WTC11 (cell line): Measurements from ENCODE around the gene SIPA1L3. TPM values are rescaled to one million over a fixed set of nuclear protein-coding genes. Genes with fewer than 3 reads are reported as not detected.

Experiments
- ATAC-seq: fragments of 200-7000 bp; cut with Tn5 transposase; 2 replicates; pipeline ENCODE4 v1.10.0; 2021; ENCODE audit warnings: mild to moderate bottlenecking, moderate library complexity
- CTCF ChIA-PET: fragments of 300-600 bp; sonication (Branson Sonifier 250); formaldehyde crosslinking; loops from one replicate; lab custom pipeline; 2021; ENCODE audit warnings: antibody characterized with exemption; lab: Charles Lee
- POLR2A ChIA-PET: fragments of 350-600 bp; sonication (Branson Sonifier 250); formaldehyde crosslinking; loops from one replicate; lab custom pipeline; 2021; ENCODE audit warnings: antibody characterized with exemption; lab: Charles Lee
- DNase-seq: peaks from one replicate; pipeline ENCODE4 v3.0.0; 2021; ENCODE audit warnings: low spot score
- H3K27ac Mint-ChIP-seq: 2 replicates; pipeline ENCODE4 v1.8.0; 2021; ENCODE audit warnings: mixed read lengths
- H3K27me3 Mint-ChIP-seq: 2 replicates; pipeline ENCODE4 v1.8.0; 2021; ENCODE audit warnings: low read depth, mild to moderate bottlenecking, moderate library complexity, mixed read lengths
- H3K36me3 Mint-ChIP-seq: 2 replicates; pipeline ENCODE4 v1.8.0; 2021; ENCODE audit warnings: mixed read lengths
- H3K4me1 Mint-ChIP-seq: 2 replicates; pipeline ENCODE4 v1.8.0; 2022; ENCODE audit warnings: mixed read lengths
- H3K4me3 Mint-ChIP-seq: 2 replicates; pipeline ENCODE4 v1.8.0; 2021; ENCODE audit warnings: mild to moderate bottlenecking, moderate library complexity, mixed read lengths
- H3K9me3 Mint-ChIP-seq: 2 replicates; pipeline ENCODE4 v1.8.0; 2021; ENCODE audit warnings: mixed read lengths
- CDX4 ChIP-seq: fragments of 250-450 bp; sonication (Bioruptor Pico); IDR thresholded peaks from 2 replicates; pipeline ENCODE4 v1.9.0; 2021; ENCODE audit warnings: moderate library complexity, mild to moderate bottlenecking, inconsistent platforms, borderline replicate concordance
- E2F1 ChIP-seq: sonication (generic); formaldehyde crosslinking; IDR thresholded peaks from 2 replicates; pipeline ENCODE4 v1.8.0; 2022; ENCODE audit warnings: mild to moderate bottlenecking, missing genetic modification reagents
- E2F5 ChIP-seq: sonication (generic); formaldehyde crosslinking; IDR thresholded peaks from 2 replicates; pipeline ENCODE4 v1.8.1; 2022; ENCODE audit warnings: mild to moderate bottlenecking, moderate library complexity, missing genetic modification reagents
- EMX1 ChIP-seq: fragments of 250-450 bp; sonication (Bioruptor Pico); IDR thresholded peaks from 2 replicates; pipeline ENCODE4 v1.8.0; 2021; ENCODE audit warnings: mild to moderate bottlenecking
- ERG ChIP-seq: fragments of 250-450 bp; sonication (Bioruptor Pico); IDR thresholded peaks from 2 replicates; pipeline ENCODE4 v1.8.0; 2021; ENCODE audit warnings: mild to moderate bottlenecking
- FOXP4 ChIP-seq: sonication (generic); formaldehyde crosslinking; IDR thresholded peaks from 2 replicates; pipeline ENCODE4 v1.8.0; 2022; ENCODE audit warnings: mild to moderate bottlenecking, missing genetic modification reagents
- GABPB1 ChIP-seq: sonication (generic); formaldehyde crosslinking; IDR thresholded peaks from 2 replicates; pipeline ENCODE4 v1.8.1; 2023; ENCODE audit warnings: mild to moderate bottlenecking, missing genetic modification reagents
- GRHL2 ChIP-seq: fragments of 250-450 bp; sonication (Bioruptor Pico); IDR thresholded peaks from 2 replicates; pipeline ENCODE4 v1.8.0; 2022; ENCODE audit warnings: mild to moderate bottlenecking, moderate library complexity; ENCODE audit not compliant: insufficient replicate concordance, severe bottlenecking
- HMGXB4 ChIP-seq: sonication (generic); formaldehyde crosslinking; IDR thresholded peaks from 2 replicates; pipeline ENCODE4 v1.8.1; 2023; ENCODE audit warnings: mild to moderate bottlenecking, moderate library complexity, missing genetic modification reagents
- MYBL2 ChIP-seq: sonication (generic); formaldehyde crosslinking; IDR thresholded peaks from 2 replicates; pipeline ENCODE4 v1.8.1; 2023; ENCODE audit warnings: mild to moderate bottlenecking, moderate library complexity, missing genetic modification reagents
- PRRX2 ChIP-seq: fragments of 250-450 bp; sonication (Bioruptor Pico); IDR thresholded peaks from 2 replicates; pipeline ENCODE4 v1.8.0; 2021; ENCODE audit warnings: mild to moderate bottlenecking
- SMAD3 ChIP-seq: sonication (generic); formaldehyde crosslinking; IDR thresholded peaks from 2 replicates; pipeline ENCODE4 v1.8.0; 2022; ENCODE audit warnings: missing genetic modification reagents, mild to moderate bottlenecking, borderline replicate concordance
- SP1 ChIP-seq: sonication (generic); formaldehyde crosslinking; conservative IDR thresholded peaks from 2 replicates; pipeline ENCODE4 v1.8.1; 2022; ENCODE audit warnings: missing genetic modification reagents
- TCF7 ChIP-seq: sonication (generic); formaldehyde crosslinking; IDR thresholded peaks from 2 replicates; pipeline ENCODE4 v1.8.0; 2022; ENCODE audit warnings: mild to moderate bottlenecking, low read depth, missing genetic modification reagents, moderate library complexity
- USF1 ChIP-seq: sonication (generic); formaldehyde crosslinking; IDR thresholded peaks from 2 replicates; pipeline ENCODE4 v1.8.0; 2022; ENCODE audit warnings: mild to moderate bottlenecking, missing genetic modification reagents
- ZNF232 ChIP-seq: sonication (generic); formaldehyde crosslinking; IDR thresholded peaks from 2 replicates; pipeline ENCODE4 v1.8.0; 2022; ENCODE audit warnings: mild to moderate bottlenecking, missing genetic modification reagents
- ZNF416 ChIP-seq: fragments of 250-450 bp; sonication (Bioruptor Pico); IDR thresholded peaks from 2 replicates; pipeline ENCODE4 v1.9.0; 2021; ENCODE audit warnings: mild to moderate bottlenecking, inconsistent platforms
- ZNF425 ChIP-seq: fragments of 250-450 bp; sonication (Bioruptor Pico); conservative IDR thresholded peaks from 2 replicates; pipeline ENCODE4 v1.9.0; 2021; ENCODE audit warnings: mild to moderate bottlenecking
- ZNF671 ChIP-seq: fragments of 250-450 bp; sonication (Bioruptor Pico); IDR thresholded peaks from 2 replicates; pipeline ENCODE4 v1.8.0; 2021; ENCODE audit warnings: mild to moderate bottlenecking
- total RNA-seq: library from RNA; stranded (reverse); gene quantifications from 3 replicates; pipeline ENCODE4 v1.2.3, GENCODE V29; 2021

SIPA1L3 gene
- total RNA-seq, 1 experiment from 2014 or later = 41.5 TPM

GRCh38 chr19:37869766-37870340 lies 37.2 kb upstream of the SIPA1L3 start:
- CTCF ChIA-PET = no interaction called here
- Mint-ChIP-seq H3K4me3 (no peak overlapping the region), H3K4me1 (peaks cover 26% of the 10 kb centered on the region), H3K27me3 (peaks cover 25% of the 10 kb centered on the region), H3K27ac (no peak overlapping the region), H3K9me3 (peaks cover 37% of the 10 kb centered on the region), H3K36me3 (peaks cover 32% of the 10 kb centered on the region)
- TF ChIP-seq SMAD3 (CRISPR knock-in tag) (no peak), TCF7 (no peak), FOXP4 (CRISPR knock-in tag) (no peak), SP1 (CRISPR knock-in tag) (no peak), ZNF416 (CRISPR knock-in tag) (no peak), CDX4 (no peak)
- DNase-seq = no peak
- POLR2A ChIA-PET = no interaction called here
- no peak for ATAC-seq

- Mint-ChIP-seq H3K4me3 (no peak overlapping the region), H3K36me3 (peaks cover 32% of the 10 kb centered on the region), H3K27me3 (peaks cover 23% of the 10 kb centered on the region), H3K4me1 (peaks cover 19% of the 10 kb centered on the region), H3K27ac (no peak overlapping the region), H3K9me3 (peaks cover 37% of the 10 kb centered on the region)
- ATAC-seq (no peak), DNase-seq (no peak)
- POLR2A ChIA-PET = no interaction called here
- CTCF ChIA-PET = no interaction called here
- TF ChIP-seq E2F5 (no peak), GRHL2 (CRISPR knock-in tag) (no peak), EMX1 (CRISPR knock-in tag) (no peak), HMGXB4 (CRISPR knock-in tag) (no peak), MYBL2 (no peak)
These were observed 34.6 kb upstream of the SIPA1L3 start for GRCh38 chr19:37872383-37872782.

- Mint-ChIP-seq H3K4me3 (no peak overlapping the region), H3K4me1 (peaks cover 10% of the 10 kb centered on the region), H3K9me3 (peaks cover 23% of the 10 kb centered on the region), H3K36me3 (peaks cover 15% of the 10 kb centered on the region), H3K27ac (no peak overlapping the region), H3K27me3 (peaks cover 6% of the 10 kb centered on the region)
- ATAC-seq (peak; percentile 66), DNase-seq (no peak)
- peak; percentile 49; the same call in 1 of the 2 replicates for TF ChIP-seq GABPB1 (CRISPR knock-in tag)
- TF ChIP-seq E2F1 (CRISPR knock-in tag) = no peak
- ChIA-PET POLR2A (no interaction called here), CTCF (no interaction called here)
These were observed 32.2 kb upstream of the SIPA1L3 start for GRCh38 chr19:37874784-37875183.

GRCh38 chr19:37876032-37876431 lies 31.0 kb upstream of the SIPA1L3 start:
- H3K4me1 Mint-ChIP-seq = peaks cover 10% of the 10 kb centered on the region
- no peak for ATAC-seq
- peaks cover 4% of the 10 kb centered on the region for H3K36me3 Mint-ChIP-seq
- DNase-seq = no peak
- H3K4me3 Mint-ChIP-seq = no peak overlapping the region
- H3K9me3 Mint-ChIP-seq = peaks cover 13% of the 10 kb centered on the region
- H3K27ac Mint-ChIP-seq = no peak overlapping the region
- CTCF ChIA-PET = no interaction called here
- peaks cover 4% of the 10 kb centered on the region; the same call in 1 of the 2 replicates for H3K27me3 Mint-ChIP-seq
- POLR2A ChIA-PET = no interaction called here
- TF ChIP-seq USF1 (CRISPR knock-in tag) (no peak), ERG (CRISPR knock-in tag) (no peak), ZNF232 (CRISPR knock-in tag) (no peak), ZNF425 (no peak), PRRX2 (no peak), ZNF671 (CRISPR knock-in tag) (no peak)
